Mucosa of rectum (tissue), 2 donors: ENCODE measurements around the gene DAPK1.

Experiments
- H3K27ac ChIP-seq, 2 donors: one replicate each; pipeline ENCODE4 v1.7.0; 2013; ENCODE audit warnings: inconsistent platforms in 2 of 2, low read depth in 2 of 2, low read length in 2 of 2
- H3K27me3 ChIP-seq, 2 donors: one replicate each; pipeline ENCODE4 v1.7.0; 2013; ENCODE audit warnings: low read length in 2 of 2; ENCODE audit not compliant: control insufficient read depth in 2 of 2, insufficient read depth in 2 of 2
- H3K36me3 ChIP-seq, 2 donors: one replicate each; pipeline ENCODE4 v1.7.0; 2013; ENCODE audit warnings: low read length in 2 of 2; ENCODE audit not compliant: control insufficient read depth in 2 of 2, insufficient read depth in 2 of 2
- H3K4me1 ChIP-seq, 2 donors: one replicate each; pipeline ENCODE4 v1.7.0; 2013; ENCODE audit warnings: low read length in 2 of 2, mild to moderate bottlenecking in 1 of 2; ENCODE audit not compliant: control insufficient read depth in 2 of 2, insufficient read depth in 2 of 2
- H3K4me3 ChIP-seq, 2 donors: one replicate each; pipeline ENCODE4 v1.7.0; 2013; ENCODE audit warnings: low read length in 2 of 2
- H3K9ac ChIP-seq, 2 donors: one replicate each; pipeline ENCODE4 v1.7.0; 2013; ENCODE audit warnings: low read length in 2 of 2, low read depth in 1 of 2, mild to moderate bottlenecking in 1 of 2
- H3K9me3 ChIP-seq, 2 donors: one replicate each; pipeline ENCODE4 v1.7.0; 2013; ENCODE audit warnings: low read length in 2 of 2; ENCODE audit not compliant: control insufficient read depth in 2 of 2
- donor health status: healthy.
- donor health status: Normal muscosa, but diverticular disease.

Gene DAPK1

DNA sequence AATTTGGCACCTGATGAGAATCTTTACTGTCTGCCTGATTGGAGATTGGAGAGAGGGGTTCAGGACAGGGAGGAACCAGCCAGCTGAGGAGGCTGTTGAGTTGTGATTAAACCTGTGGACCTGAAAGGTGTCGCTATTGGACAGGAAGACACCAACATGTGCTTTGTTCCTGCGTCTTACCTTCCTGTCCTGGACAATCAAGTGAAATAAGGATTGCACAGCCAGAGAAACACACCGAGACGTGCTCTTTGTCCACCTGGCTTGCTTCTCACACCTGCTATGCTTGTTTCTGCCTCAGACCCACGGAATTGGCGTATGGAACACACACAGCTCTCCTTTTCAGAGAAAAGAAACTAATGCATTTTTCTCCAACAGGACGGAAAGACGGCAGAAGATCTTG lies 170.6 kb downstream of the DAPK1 start:
- Histone ChIP-seq H3K4me3 (no peak overlapping the region), H3K27ac (no peak overlapping the region), H3K9me3 (peaks cover 0 to 3% of the 10 kb centered on the region in 2 donors), H3K4me1 (no peaks in the 10 kb centered on the region), H3K27me3 (no peaks in the 10 kb centered on the region), H3K9ac (no peak overlapping the region), H3K36me3 (peaks cover 0 to 2% of the 10 kb centered on the region in 2 donors)

DNA sequence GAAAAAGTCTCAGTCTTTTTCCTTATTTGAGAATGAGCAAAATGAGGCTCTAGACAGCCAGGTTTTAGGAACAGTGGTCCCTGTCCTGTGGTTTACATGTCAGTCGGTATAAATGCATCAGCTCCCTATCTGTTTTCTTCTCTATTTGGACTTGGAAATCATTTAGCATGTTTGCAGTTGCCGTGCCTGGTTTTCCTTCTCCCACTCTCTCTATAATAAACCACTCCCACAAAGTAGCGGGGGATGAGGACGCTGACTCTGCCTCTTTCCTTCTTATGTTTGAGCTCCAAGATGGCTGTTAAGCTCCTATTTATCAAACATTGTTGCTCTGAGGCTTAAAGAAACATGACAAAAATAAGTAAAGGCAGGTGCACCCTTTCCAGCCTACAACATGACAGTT lies 171.1 kb downstream of the DAPK1 start:
- no peak overlapping the region for H3K9ac ChIP-seq
- peaks cover 0 to 3% of the 10 kb centered on the region in 2 donors for H3K9me3 ChIP-seq
- H3K4me1 ChIP-seq: no peaks in the 10 kb centered on the region
- peaks cover 0 to 2% of the 10 kb centered on the region in 2 donors for H3K36me3 ChIP-seq
- no peak overlapping the region for H3K4me3 ChIP-seq
- no peak overlapping the region for H3K27ac ChIP-seq
- no peaks in the 10 kb centered on the region for H3K27me3 ChIP-seq

DNA sequence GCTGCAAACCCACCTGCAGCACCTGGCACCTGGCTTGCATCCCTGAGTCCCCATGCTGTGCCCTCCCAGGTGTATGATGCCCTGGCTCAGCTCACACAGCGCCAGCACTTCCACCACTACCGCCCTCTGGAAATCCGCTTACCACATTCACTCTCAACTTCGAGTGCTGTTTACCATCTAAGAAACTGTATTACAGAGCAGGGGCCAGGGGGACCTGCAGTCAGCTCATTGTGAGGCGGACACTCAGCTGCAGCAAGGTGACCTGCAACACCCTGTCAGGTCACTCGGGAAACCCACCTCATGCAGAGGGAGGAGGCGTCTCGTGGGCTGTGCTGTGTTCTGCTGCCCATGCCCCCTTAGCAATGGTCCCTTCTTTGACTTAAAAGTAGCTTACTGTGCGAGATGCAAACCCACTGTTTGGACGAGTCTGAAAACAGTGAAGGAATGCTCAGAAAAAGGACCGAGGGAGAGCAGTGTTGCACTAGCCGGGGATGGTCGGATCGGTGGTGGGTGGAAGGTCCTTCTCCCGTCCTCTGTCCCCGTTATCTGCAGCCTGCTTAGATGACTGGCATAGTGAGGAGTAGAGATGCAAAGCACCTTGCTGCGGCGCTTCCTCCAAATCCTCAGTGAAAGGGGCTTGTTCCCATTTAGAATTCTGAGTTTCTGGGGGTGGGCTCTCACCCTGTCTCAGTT lies 173.1 kb downstream of the DAPK1 start:
- H3K4me1 ChIP-seq: no peaks in the 10 kb centered on the region
- no peak overlapping the region for H3K9ac ChIP-seq
- peaks cover 0 to 3% of the 10 kb centered on the region in 2 donors for H3K9me3 ChIP-seq
- no peak overlapping the region for H3K27ac ChIP-seq
- H3K27me3 ChIP-seq: no peaks in the 10 kb centered on the region
- no peak overlapping the region for H3K4me3 ChIP-seq
- H3K36me3 ChIP-seq: peaks cover 0 to 2% of the 10 kb centered on the region in 2 donors

DNA sequence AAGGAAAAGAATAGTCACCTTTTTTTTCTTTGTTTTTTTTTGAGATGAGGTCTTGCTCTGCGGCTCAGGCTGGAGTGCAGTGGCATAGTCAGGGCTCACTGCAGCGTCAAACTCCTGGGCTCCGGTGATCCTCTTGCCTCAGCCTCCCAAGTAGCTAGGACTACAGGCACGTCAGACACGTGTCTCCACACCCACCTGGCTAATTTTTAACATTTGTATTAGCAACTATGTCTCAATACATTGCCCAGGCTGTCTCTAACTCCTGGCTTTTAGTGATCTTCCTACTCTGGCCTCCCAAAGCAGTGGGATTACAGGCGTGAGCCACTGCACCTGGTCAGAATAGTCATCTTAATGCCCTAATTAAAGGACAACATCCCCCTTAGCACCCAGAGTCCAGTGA lies 173.8 kb downstream of the DAPK1 start:
- peaks cover 0 to 3% of the 10 kb centered on the region in 2 donors for H3K9me3 ChIP-seq
- no peak overlapping the region for H3K27ac ChIP-seq
- H3K9ac ChIP-seq: no peak overlapping the region
- H3K27me3 ChIP-seq: no peaks in the 10 kb centered on the region
- no peaks in the 10 kb centered on the region for H3K4me1 ChIP-seq
- H3K36me3 ChIP-seq: peaks cover 0 to 2% of the 10 kb centered on the region in 2 donors
- no peak overlapping the region for H3K4me3 ChIP-seq

DNA sequence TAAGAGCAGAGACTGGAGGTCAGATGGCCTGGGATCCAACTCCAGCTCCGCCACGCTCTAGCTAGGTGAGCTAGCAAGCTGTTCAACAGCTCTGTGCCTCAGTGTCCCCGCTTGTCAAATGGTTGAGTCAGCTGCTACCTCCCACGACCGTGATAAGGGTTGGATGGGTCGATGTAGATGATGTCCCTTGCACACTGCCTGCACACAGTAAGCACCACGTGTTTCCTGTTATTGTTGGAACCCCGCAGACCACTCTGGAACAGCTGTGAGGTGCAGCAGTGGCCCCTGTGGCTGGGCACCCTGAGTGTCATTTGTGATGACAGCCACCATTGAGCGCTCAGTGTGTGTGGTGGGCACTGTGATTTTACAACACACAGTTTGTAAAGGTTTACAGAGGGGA lies 174.3 kb downstream of the DAPK1 start:
- Histone ChIP-seq H3K9me3 (peaks cover 0 to 1% of the 10 kb centered on the region in 2 donors), H3K27ac (no peak overlapping the region), H3K4me3 (no peak overlapping the region), H3K27me3 (no peaks in the 10 kb centered on the region), H3K36me3 (peaks cover 0 to 2% of the 10 kb centered on the region in 2 donors), H3K4me1 (no peaks in the 10 kb centered on the region), H3K9ac (no peak overlapping the region)

DNA sequence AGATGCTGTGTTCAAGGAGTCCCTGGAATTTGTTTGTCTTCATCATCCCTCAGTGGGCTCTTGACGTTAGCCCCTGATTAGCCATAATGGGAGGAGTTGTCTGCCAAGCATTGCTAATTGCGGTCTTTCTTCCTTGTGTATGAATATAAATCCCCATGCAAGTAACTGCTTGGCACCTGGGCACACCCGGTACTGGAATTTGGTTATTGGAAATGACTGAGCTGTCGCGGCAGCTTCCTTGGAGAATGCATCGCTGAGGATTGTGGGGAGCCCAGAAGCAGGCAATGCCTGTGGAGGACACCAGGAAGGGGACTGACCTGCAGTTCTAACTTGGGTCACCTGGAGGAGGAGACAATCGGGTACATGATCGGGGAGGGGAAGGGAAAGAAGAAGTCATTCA lies 174.9 kb downstream of the DAPK1 start:
- peaks cover 0 to 2% of the 10 kb centered on the region in 2 donors for H3K36me3 ChIP-seq
- no peaks in the 10 kb centered on the region for H3K4me1 ChIP-seq
- no peak overlapping the region for H3K27ac ChIP-seq

DNA sequence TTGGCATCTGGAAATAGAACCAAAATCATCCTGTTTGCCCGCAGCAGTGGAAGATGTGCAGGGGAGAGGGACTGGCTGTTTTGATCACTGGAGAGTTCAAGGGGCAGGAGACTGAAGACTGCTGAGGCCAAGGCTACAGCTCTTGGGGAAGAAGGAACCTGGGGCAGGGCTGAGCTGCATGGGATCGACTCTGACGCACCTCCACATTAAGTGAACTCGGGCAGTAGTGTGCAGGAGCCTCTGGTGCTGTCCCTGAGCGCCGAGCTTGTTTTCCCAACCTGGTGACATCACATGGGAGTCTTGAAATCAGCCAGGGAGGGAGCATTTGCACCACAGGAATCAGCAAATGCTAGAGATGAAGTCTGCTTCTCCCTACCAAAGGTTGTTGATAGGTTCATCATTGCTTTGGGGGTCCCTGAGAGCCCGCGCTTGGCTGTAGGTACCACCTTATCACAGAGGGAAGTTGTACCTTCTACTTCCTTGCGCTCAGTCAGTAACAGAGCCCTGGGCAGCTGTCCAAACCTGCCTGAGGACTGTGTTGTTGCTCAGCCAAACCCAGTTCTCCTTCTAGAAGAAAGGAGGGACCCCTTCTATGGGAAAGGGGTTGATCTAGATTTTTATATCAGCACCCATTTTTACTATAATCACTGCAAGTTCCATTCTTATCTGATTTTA lies 175.9 kb downstream of the DAPK1 start:
- Histone ChIP-seq H3K27ac (no peak overlapping the region), H3K27me3 (no peaks in the 10 kb centered on the region), H3K4me1 (no peaks in the 10 kb centered on the region), H3K9ac (no peak overlapping the region), H3K9me3 (no peaks in the 10 kb centered on the region), H3K36me3 (no peaks in the 10 kb centered on the region), H3K4me3 (no peak overlapping the region)

More for the DNA sequence above, 174.9 kb downstream of the DAPK1 start:
- Histone ChIP-seq H3K9me3 (no peaks in the 10 kb centered on the region), H3K4me3 (no peak overlapping the region), H3K27me3 (no peaks in the 10 kb centered on the region), H3K9ac (no peak overlapping the region)

DNA sequence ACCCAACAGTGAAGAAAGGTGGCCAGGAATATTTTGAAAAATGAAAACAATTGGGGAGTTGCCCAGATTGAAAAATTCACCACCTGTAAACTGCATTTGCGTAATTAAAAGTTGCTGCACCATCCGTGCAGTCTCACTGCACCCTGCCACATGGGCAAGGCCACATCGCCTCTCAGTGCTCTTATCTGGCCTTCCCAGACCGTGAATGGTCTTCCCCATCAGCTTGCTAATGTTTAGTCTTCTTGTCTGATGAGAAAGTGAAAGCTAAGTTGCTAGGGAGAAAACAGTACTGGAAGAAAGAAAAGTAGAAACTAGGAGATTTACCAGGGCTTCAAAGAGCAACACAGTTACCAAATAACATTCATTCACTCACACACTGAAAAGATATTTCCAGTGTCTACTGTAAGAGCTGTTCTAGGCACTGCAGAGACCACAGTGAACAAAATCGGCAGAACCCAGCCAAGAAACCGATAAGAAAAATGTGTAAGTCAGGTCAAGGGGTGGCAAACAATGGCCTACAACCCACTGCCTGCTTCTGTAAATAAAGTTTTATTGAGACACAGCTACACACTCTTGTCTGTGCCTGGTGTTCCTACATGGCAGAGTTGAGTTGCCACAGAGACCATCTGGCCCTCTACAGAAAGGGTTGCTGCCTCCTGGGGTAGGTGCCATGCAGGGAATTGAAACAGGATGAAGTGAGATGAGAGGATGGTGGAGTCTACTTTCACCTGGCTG lies 177.1 kb downstream of the DAPK1 start:
- no peak overlapping the region for H3K4me3 ChIP-seq
- no peaks in the 10 kb centered on the region for H3K4me1 ChIP-seq
- H3K9ac ChIP-seq: no peak overlapping the region
- no peaks in the 10 kb centered on the region for H3K27me3 ChIP-seq
- no peaks in the 10 kb centered on the region for H3K9me3 ChIP-seq
- H3K36me3 ChIP-seq: no peaks in the 10 kb centered on the region
- no peak overlapping the region for H3K27ac ChIP-seq

DNA sequence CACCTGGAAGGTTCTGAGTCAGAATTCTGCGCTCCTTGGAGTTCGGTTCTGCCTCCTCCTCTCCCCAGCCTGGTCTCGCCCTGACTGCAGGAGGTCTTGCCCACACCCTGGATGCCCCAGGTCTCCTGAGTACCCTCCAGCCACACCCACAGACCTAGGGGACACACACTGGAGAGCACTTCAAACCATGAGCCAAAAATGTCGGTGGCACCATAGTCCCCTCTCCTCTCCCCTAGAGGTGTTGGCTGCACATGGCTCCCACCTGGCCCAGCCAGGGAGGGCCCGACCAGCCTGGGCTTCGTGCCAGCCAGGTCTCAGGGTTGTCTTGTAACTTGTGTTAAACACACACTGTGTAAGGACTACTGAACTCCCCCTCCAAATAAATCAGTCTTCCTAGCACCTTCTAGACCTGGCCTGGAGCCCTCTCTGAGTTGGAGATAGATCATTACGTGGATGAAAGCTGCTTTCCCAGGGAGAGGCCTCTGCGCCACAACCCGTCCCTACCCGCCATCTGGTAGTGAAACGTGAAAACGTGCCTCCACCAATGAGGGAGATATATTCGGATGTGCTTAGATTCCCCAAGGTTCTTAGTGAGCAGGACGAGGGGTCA lies 178.3 kb downstream of the DAPK1 start:
- no peak overlapping the region for H3K27ac ChIP-seq
- no peaks in the 10 kb centered on the region for H3K9me3 ChIP-seq
- H3K27me3 ChIP-seq: no peaks in the 10 kb centered on the region
- H3K4me3 ChIP-seq: no peak overlapping the region
- H3K36me3 ChIP-seq: no peaks in the 10 kb centered on the region
- H3K9ac ChIP-seq: no peak overlapping the region
- no peaks in the 10 kb centered on the region for H3K4me1 ChIP-seq
